GM12878 (cell line): ENCODE data around the gene DNAJC11. TPM values are rescaled to one million over a fixed set of nuclear protein-coding genes. Genes with fewer than 3 reads are reported as not detected.
A peak's percentile ranks its signal among the peaks of the same experiment; 100 is the strongest.

ENCODE experiments used
- ATAC-seq: fragments of 200-7000 bp; cut with Tn5 transposase; 3 replicates; pipeline ENCODE4 v1.9.1; 2020; ENCODE audit warnings: mild to moderate bottlenecking, moderate library complexity
- BruUV-seq: library from RNA; stranded (reverse); fragments of 400-500 nt; replicated peaks from 2 replicates; lab custom pipeline; 2021; lab: Mats Ljungman, UMichigan
- CTCF ChIA-PET: fragments of 300-600 bp; sonication (Branson Sonifier 250); formaldehyde crosslinking; extraction: SDS; loops from one replicate; lab custom pipeline; 2021; ENCODE audit warnings: inconsistent platforms; lab: Yijun Ruan, JAX
- POLR2A ChIA-PET: fragments of 350-600 bp; formaldehyde crosslinking; extraction: SDS; loops from one replicate; lab custom pipeline; 2021; ENCODE audit warnings: inconsistent platforms; lab: Charles Lee
- RAD21 ChIA-PET: fragments of 300-600 bp; sonication (Branson Sonifier 250); formaldehyde crosslinking; loops from one replicate; lab custom pipeline; 2023; ENCODE audit warnings: antibody characterized with exemption; ENCODE audit not compliant: unreplicated experiment; lab: Charles Lee
- SMC1A ChIA-PET: fragments of 300-600 bp; sonication (Branson Sonifier 250); formaldehyde crosslinking; loops from one replicate; lab custom pipeline; 2023; ENCODE audit not compliant: unreplicated experiment, uncharacterized antibody; lab: Charles Lee
- DNase-seq: peaks from one replicate; pipeline ENCODE4 v3.0.0-alpha.2; 2011; ENCODE audit warnings: low read depth, low spot score
- FAIRE-seq: peaks from 3 replicates; lab custom pipeline; 2011; peaks lifted over from hg19 to GRCh38; lab: Jason Lieb, UNC
- H2AFZ ChIP-seq: 2 replicates; pipeline ENCODE4 v1.6.0; 2011; ENCODE audit warnings: low read depth, low read length, control low read depth; ENCODE audit not compliant: control insufficient read depth
- H3K27ac ChIP-seq: 2 replicates; pipeline ENCODE4 v1.5.1; 2011; ENCODE audit warnings: control low read depth; ENCODE audit not compliant: control insufficient read depth, insufficient read depth
- H3K27me3 ChIP-seq, 2 experiments: replicated peaks in 1 of 2; 2 replicates each; pipeline versions ENCODE4 v1.6.0 to v1.6.1; 2011; ENCODE audit warnings: low read length in 1 of 2; ENCODE audit not compliant: control insufficient read depth in 2 of 2, insufficient read depth in 2 of 2
- H3K36me3 ChIP-seq, 2 experiments: 2 replicates each; pipeline ENCODE4 v1.5.1; 2011; ENCODE audit warnings: low read length in 1 of 2; ENCODE audit not compliant: control insufficient read depth in 2 of 2, insufficient read depth in 2 of 2
- H3K4me1 ChIP-seq: 2 replicates; pipeline ENCODE4 v1.6.1; 2011; ENCODE audit warnings: mild to moderate bottlenecking, low read length, moderate library complexity, mixed read lengths; ENCODE audit not compliant: control insufficient read depth, insufficient read depth
- H3K4me2 ChIP-seq: 2 replicates; pipeline ENCODE4 v1.6.0; 2011; ENCODE audit warnings: control low read depth; ENCODE audit not compliant: control insufficient read depth, insufficient read depth
- H3K4me3 ChIP-seq: fragments of 200-600 bp; sonication (generic); 2 replicates; pipeline ENCODE4 v1.5.1; 2016
- H3K79me2 ChIP-seq: 2 replicates; pipeline ENCODE4 v1.6.0; 2011; ENCODE audit warnings: low read length; ENCODE audit not compliant: control insufficient read depth, insufficient read depth
- H3K9ac ChIP-seq: 2 replicates; pipeline ENCODE4 v1.8.0; 2011; ENCODE audit warnings: low read length, control low read depth, mixed read lengths; ENCODE audit not compliant: control insufficient read depth, insufficient read depth
- H3K9me3 ChIP-seq: replicated peaks from 3 replicates; pipeline ENCODE4 v1.5.1; 2011; ENCODE audit warnings: mild to moderate bottlenecking, low read length; ENCODE audit not compliant: control insufficient read depth, insufficient read depth
- H4K20me1 ChIP-seq: 2 replicates; pipeline ENCODE4 v1.6.0; 2011; ENCODE audit not compliant: control insufficient read depth, insufficient read depth
- BMI1 ChIP-seq: fragments of 450-650 bp; IDR thresholded peaks from 2 replicates; pipeline ENCODE4 v1.6.1; 2016; ENCODE audit warnings: mild to moderate bottlenecking, moderate library complexity, borderline replicate concordance
- GATAD2B ChIP-seq: fragments of 450-650 bp; conservative IDR thresholded peaks from 2 replicates; pipeline ENCODE4 v1.6.1; 2017; ENCODE audit warnings: low read depth, mild to moderate bottlenecking, moderate library complexity
- YBX1 ChIP-seq: fragments of 450-650 bp; IDR thresholded peaks from 2 replicates; pipeline ENCODE4 v1.6.1; 2016; ENCODE audit warnings: antibody characterized with exemption
- ZNF217 ChIP-seq: fragments of 450-650 bp; IDR thresholded peaks from 2 replicates; pipeline ENCODE4 v1.6.1; 2017; ENCODE audit warnings: antibody characterized with exemption, mild to moderate bottlenecking
- ZZZ3 ChIP-seq: IDR thresholded peaks from 2 replicates; pipeline ENCODE4 v1.6.1; 2011; ENCODE audit warnings: low read depth; ENCODE audit not compliant: control insufficient read depth, insufficient read length
- WGBS: methylation state at CpG from one replicate; pipeline ENCODE4 v1.1.6; 2016; ENCODE audit warnings: low lambda C conversion rate; ENCODE audit not compliant: insufficient replicate concordance, insufficient coverage; ENCODE audit errors: missing lambda C conversion rate; 5-methylcytosine and 5-hydroxymethylcytosine counted together
- in situ Hi-C: fragments of 300-500 bp; cut with MboI; formaldehyde crosslinking; loops from 9 replicates; pipeline ENCODE4 v1.14.3; 2018; ENCODE audit warnings: mixed read lengths
- intact Hi-C: fragments of 100-400 bp; cut with micrococcal nuclease; formaldehyde crosslinking; loops from one replicate; pipeline ENCODE4 v1.14.2; 2022; ENCODE audit not compliant: unreplicated experiment
- polyA plus RNA-seq, 11 experiments: library from polyadenylated mRNA; depleted of rRNA in 4 of 11; unstranded in 6 of 11; stranded (reverse) in 5 of 11; fragments of >200 nt; fragmentation: Nextera tagmentation in 4 of 11; fragmentation: Illumina TruSeq in 1 of 11; extraction: Ambion mirVana in 4 of 11; extraction: Trizol in 1 of 11; gene quantifications; 1 replicate in 1 of 11; 2 replicates in 10 of 11; pipeline versions ENCODE4 v1.2.1 to v1.2.3, GENCODE V29; 2011 to 2016; ENCODE audit warnings: inconsistent platforms in 2 of 11, missing spikeins in 2 of 11, low read depth in 1 of 11
- total RNA-seq, 4 experiments: library from RNA; depleted of rRNA in 3 of 4; stranded (reverse); fragments of >200 nt in 3 of 4; fragmentation: Illumina TruSeq in 1 of 4; extraction: Trizol in 1 of 4; gene quantifications; 2 replicates each; pipeline versions ENCODE4 v1.2.1 to v1.2.3, GENCODE V29; 2013 to 2021
- TF ChIP-seq, protein P1 (sequence below): IDR thresholded peaks from 2 replicates; pipeline ENCODE4 v1.6.1; 2011; ENCODE audit warnings: low read depth, low read length, improper control_type of control experiment, borderline replicate concordance
- TF ChIP-seq, protein P2 (sequence below): fragments of 450-650 bp; IDR thresholded peaks from 2 replicates; pipeline ENCODE4 v1.6.1; 2016; ENCODE audit warnings: mild to moderate bottlenecking

Gene DNAJC11
- total and polyA plus RNA-seq, 10 of the 15 experiments (the other 5 are each of a cell fraction or from before 2014, with no cell fraction given): 5.0 to 58.8 (median 39.5) TPM

DNA sequence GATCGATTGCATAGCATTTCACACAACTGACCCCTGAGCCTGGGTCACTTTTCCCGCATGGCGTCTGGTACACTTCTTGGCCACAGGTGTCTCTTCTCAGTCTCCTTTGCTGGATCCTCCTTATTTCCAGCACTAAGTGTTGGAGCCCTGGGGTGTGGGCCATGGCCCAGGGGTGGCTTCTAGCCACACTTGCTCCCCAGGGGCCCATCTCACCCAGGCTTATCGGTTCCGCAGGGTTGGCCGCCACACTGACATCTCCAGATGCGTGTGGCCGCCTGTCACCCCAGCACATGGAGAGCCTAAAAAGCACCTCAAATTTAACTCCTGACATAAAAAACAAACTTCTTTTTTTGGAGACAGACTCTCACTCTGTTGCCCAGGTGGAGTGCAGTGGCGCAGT, 74.6 kb downstream of the DNAJC11 start:
- intact Hi-C loops: no loop called here
- CTCF ChIA-PET: interaction anchor here (1.2 kb wide), 1 partner anchor 19 kb away, joined by 4 read pairs; no protein-coding TSS in a partner anchor

DNA sequence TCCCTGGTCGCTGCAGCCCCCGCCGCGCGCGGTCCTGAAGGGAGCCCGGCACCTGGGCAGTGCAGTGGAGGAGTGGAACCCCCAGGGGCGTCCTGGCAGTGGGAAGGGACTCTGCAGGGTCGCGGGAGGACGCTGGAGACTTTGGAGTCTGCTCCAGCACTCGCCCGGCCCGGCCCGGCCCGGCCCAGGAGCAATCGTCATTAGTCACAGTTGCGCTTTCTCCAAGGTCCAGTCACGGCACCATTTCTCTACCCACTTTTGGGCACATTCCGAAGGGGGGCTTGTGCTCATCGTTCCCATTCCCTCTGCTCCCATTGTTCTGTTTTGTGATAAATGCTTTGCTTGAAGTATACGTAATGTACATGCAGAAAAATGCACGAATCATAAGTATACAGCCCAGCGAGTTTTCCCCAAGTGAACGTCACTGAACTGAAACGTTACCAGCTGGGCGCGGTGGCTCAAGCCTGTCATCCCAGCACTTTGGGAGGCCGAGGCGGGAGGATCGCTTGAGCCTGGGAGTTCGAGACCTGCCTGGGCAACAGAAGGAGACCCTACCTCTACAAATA, 75.9 kb downstream of the DNAJC11 start:
- peak; percentile 27 for ATAC-seq
- ChIA-PET RAD21 (interaction anchor here (0.9 to 1.5 kb wide), 4 partner anchors 24 to 71 kb away, joined by 3 to 4 read pairs (median 3); partner anchors contain the start of genes NOL9 and ZBTB48), CTCF (interaction anchor here (0.9 to 1.2 kb wide), 2 partner anchors 21 kb away, joined by 3 to 4 read pairs; no protein-coding TSS in a partner anchor), POLR2A (interaction anchor here (0.7 to 1.5 kb wide), 3 partner anchors 12 to 46 kb away, joined by 3 read pairs; partner anchors contain the start of genes PHF13 and ZBTB48), SMC1A (interaction anchor here (1.0 to 1.4 kb wide), 2 partner anchors 25 kb away, joined by 3 to 4 read pairs; no protein-coding TSS in a partner anchor)
- no peaks in the 10 kb centered on the region for H3K9me3 ChIP-seq
- peak overlapping the region; percentile 78 for H3K9ac ChIP-seq
- H3K79me2 ChIP-seq: peaks cover 22% of the 10 kb centered on the region
- FAIRE-seq: peak; percentile 23
- no peaks in the 10 kb centered on the region for H4K20me1 ChIP-seq
- peaks cover 6 to 12% of the 10 kb centered on the region in 2 experiments; a peak in 3 of 4 replicates for H3K36me3 ChIP-seq
- BruUV-seq: no TSS peak
- in situ Hi-C loops: no loop called here
- H3K4me2 ChIP-seq: peak overlapping the region; percentile 85
- TF ChIP-seq, protein P1, sequence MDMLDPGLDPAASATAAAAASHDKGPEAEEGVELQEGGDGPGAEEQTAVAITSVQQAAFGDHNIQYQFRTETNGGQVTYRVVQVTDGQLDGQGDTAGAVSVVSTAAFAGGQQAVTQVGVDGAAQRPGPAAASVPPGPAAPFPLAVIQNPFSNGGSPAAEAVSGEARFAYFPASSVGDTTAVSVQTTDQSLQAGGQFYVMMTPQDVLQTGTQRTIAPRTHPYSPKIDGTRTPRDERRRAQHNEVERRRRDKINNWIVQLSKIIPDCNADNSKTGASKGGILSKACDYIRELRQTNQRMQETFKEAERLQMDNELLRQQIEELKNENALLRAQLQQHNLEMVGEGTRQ: no peak
- peak; percentile 13; the same call in 1 of the 2 replicates for TF ChIP-seq GATAD2B
- TF ChIP-seq ZNF217: 0 out of 2 replicates have a peak, but pooled peaks have one; percentile 11
- H3K4me1 ChIP-seq: peaks cover 16% of the 10 kb centered on the region
- peak overlapping the region; percentile 82 for H3K27ac ChIP-seq
- H3K4me3 ChIP-seq: peak overlapping the region; percentile 58
- intact Hi-C loops: no loop called here
- H2AFZ ChIP-seq: peak overlapping the region; percentile 85
- WGBS: under 1% methylated on average over 32 of the region's 32 CpGs
- no peak for DNase-seq
- H3K27me3 ChIP-seq: no peaks in the 10 kb centered on the region

More for the DNA sequence above, 74.6 kb downstream of the DNAJC11 start:
- 32% methylated on average over 9 of the region's 9 CpGs for WGBS
- BruUV-seq: no TSS peak
- POLR2A ChIA-PET: no interaction called here
- no peak overlapping the region for H3K9ac ChIP-seq
- no peak for ATAC-seq
- H3K4me1 ChIP-seq: peaks cover 16% of the 10 kb centered on the region
- no peak for FAIRE-seq
- no peak overlapping the region for H3K4me3 ChIP-seq
- RAD21 ChIA-PET: no interaction called here
- no peak for DNase-seq
- in situ Hi-C loops: no loop called here
- no peak overlapping the region for H3K27ac ChIP-seq
- TF ChIP-seq ZZZ3 (no peak), BMI1 (no peak), YBX1 (no peak)
- TF ChIP-seq, protein P2, sequence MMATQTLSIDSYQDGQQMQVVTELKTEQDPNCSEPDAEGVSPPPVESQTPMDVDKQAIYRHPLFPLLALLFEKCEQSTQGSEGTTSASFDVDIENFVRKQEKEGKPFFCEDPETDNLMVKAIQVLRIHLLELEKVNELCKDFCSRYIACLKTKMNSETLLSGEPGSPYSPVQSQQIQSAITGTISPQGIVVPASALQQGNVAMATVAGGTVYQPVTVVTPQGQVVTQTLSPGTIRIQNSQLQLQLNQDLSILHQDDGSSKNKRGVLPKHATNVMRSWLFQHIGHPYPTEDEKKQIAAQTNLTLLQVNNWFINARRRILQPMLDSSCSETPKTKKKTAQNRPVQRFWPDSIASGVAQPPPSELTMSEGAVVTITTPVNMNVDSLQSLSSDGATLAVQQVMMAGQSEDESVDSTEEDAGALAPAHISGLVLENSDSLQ: 0 out of 2 replicates have a peak, but pooled peaks have one; percentile 16
- H3K79me2 ChIP-seq: peaks cover 22% of the 10 kb centered on the region
- H3K27me3 ChIP-seq: no peaks in the 10 kb centered on the region
- H4K20me1 ChIP-seq: no peaks in the 10 kb centered on the region
- H3K36me3 ChIP-seq: peaks cover 6 to 7% of the 10 kb centered on the region in 2 experiments; a peak in 3 of 4 replicates
- SMC1A ChIA-PET: interaction anchor here (1.4 to 1.5 kb wide), 2 partner anchors 18 to 24 kb away, joined by 3 to 4 read pairs; no protein-coding TSS in a partner anchor
- H3K9me3 ChIP-seq: no peaks in the 10 kb centered on the region
- H2AFZ ChIP-seq: no peak overlapping the region
- H3K4me2 ChIP-seq: peak overlapping the region; percentile 85; the same call in 1 of the 2 replicates
